ENCODE measurements around the gene NRIP3.
"Not testable (repeated sequence)": the region's sequence is repeated elsewhere in the genome, so short reads cannot be mapped to it uniquely, and the experiment has no call there.

NRIP3 gene

DNA sequence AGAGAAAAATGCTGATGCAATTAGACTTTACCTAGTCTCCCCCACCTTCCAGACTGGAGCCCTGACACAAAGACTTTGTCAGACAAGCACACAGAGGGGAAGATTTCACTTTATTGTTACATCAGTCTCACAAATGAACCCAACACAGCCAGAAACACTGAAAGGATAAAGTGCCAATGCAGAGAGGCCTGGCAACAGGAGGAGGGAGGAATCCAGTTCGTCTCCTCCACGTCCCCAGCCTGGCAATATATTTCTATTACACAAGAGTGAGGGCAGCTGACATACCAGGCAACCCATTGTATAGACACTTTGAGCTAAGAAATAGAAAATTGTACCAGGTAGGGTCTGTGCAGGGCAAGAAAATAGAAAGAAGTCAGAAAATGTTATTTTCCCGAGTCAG is 23.3 kb downstream of the NRIP3 start:
- no peak overlapping the region for H3K4me3 ChIP-seq
- H3K9me3 ChIP-seq: no peaks in the 10 kb centered on the region
- H3K36me3 ChIP-seq: no peaks in the 10 kb centered on the region
- H3K27me3 ChIP-seq: no peaks in the 10 kb centered on the region
- H3K9ac ChIP-seq: no peak overlapping the region
- H3K27ac ChIP-seq: no peak overlapping the region
- no peaks in the 10 kb centered on the region for H3K4me1 ChIP-seq
- H4K20me1 ChIP-seq: no peaks in the 10 kb centered on the region
- no peak for TF ChIP-seq Cebpa-rat (IDR thresholded peaks at IDR 0.05)
- H3K4me2 ChIP-seq: no peak overlapping the region

DNA sequence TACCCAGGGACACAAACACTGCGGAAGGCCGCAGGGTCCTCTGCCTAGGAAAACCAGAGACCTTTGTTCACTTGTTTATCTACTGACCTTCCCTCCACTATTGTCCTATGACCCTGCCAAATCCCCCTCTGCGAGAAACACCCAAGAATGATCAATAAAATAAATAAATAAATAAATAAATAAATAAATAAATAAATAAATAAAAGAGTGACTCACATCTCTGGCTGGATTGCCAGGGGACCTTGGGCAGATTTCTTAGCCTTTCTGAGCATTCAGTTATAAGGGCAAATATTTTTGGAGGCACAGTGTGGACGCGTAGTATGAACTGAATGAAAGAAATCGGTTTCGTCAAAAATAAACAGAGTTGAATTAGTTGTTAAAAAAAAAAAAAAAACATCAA is 24.4 kb downstream of the NRIP3 start:
- not testable (repeated sequence) for H3K9me3 ChIP-seq, H3K4me2 ChIP-seq, H3K36me3 ChIP-seq, H3K9ac ChIP-seq, H4K20me1 ChIP-seq, H3K4me3 ChIP-seq, H3K4me1 ChIP-seq, H3K27ac ChIP-seq, H3K27me3 ChIP-seq

DNA sequence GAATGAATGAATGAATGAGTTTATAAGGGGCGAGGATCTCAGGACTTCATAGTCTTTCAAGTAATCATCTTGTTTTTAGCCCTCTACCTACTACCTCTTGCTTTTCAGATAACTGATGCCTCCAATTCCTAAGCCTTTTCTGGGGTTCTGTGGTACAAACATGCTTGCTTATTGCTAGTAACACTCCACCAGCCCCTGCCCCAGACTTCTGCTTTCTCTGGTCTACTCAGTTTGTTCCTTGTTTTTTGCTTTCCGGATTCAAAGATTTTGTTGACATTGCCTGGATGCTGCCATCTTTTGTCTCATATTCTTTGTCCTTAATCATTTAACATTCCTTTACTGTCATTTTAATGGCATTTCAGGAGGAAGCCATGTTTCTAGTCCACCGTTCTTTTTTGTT is 30.7 kb downstream of the NRIP3 start:
- Histone ChIP-seq H3K4me2 (no peak overlapping the region), H3K4me1 (no peaks in the 10 kb centered on the region), H3K27ac (no peak overlapping the region), H4K20me1 (no peaks in the 10 kb centered on the region), H3K9ac (no peak overlapping the region), H3K4me3 (no peak overlapping the region), H3K9me3 (no peaks in the 10 kb centered on the region), H3K36me3 (no peaks in the 10 kb centered on the region), H3K27me3 (no peaks in the 10 kb centered on the region)
- TF ChIP-seq Cebpa-rat (IDR thresholded peaks at IDR 0.05): no peak

DNA sequence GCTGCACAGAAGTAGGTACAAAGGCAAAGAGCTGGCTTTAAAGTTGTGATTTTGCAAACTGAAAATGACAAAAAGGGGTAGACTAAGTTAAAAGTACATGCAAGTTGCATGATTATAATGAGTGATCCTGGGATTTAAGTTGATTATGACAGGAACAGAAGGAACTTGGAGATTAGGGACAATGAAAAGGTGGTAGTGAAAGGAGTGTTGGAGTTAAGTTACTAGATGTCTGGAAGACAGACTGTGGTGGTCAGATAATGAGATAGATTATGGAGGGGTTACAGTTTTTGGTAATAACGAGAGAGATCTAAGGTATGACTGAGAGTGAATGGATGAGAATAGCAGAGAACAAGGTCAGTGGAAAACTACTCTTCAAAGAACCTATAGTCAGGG is 31.9 kb downstream of the NRIP3 start:
- Histone ChIP-seq H3K36me3 (no peaks in the 10 kb centered on the region), H3K9ac (no peak overlapping the region), H3K9me3 (no peaks in the 10 kb centered on the region), H3K4me1 (no peaks in the 10 kb centered on the region), H4K20me1 (no peaks in the 10 kb centered on the region), H3K4me3 (no peak overlapping the region), H3K27ac (no peak overlapping the region), H3K4me2 (no peak overlapping the region), H3K27me3 (no peaks in the 10 kb centered on the region)
- no peak for TF ChIP-seq Cebpa-rat (IDR thresholded peaks at IDR 0.05)

DNA sequence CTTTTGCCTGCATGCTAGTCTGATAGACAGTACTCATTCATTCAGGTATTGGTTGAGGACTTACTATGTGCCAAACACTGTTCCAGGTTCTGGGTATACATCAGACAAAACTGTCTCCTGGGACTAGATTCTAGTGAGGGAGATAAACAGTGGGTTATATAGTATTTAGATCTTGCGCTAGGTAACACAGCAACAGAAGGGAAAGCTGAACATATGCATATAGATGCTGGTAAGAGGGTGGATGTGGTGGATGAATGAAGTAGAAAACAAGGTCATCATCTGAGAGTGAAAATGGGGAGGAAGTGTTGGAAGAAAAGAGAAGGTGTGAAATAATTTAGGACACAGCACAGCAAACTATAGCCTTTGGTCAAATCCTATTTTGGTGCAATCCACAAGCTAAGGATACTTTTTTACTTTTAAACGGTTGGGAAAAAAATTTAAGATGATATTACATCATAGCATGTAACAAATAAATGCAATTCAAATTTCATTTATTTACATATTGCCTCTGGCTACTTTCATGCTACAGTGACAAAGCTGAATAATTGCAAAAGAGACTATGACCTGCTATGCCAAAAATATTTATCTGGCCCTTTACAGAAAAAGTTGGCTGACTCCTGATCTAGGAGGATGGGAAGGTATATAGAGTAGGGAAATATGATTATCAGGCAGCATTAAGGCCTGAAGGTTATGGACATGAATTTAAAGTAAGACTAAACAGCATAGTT is 32.4 kb downstream of the NRIP3 start:
- no peak for TF ChIP-seq Cebpa-rat (IDR thresholded peaks at IDR 0.05)
- H3K27me3 ChIP-seq: no peaks in the 10 kb centered on the region
- no peaks in the 10 kb centered on the region for H3K9me3 ChIP-seq
- H3K4me1 ChIP-seq: no peaks in the 10 kb centered on the region
- H3K9ac ChIP-seq: no peak overlapping the region
- H3K36me3 ChIP-seq: no peaks in the 10 kb centered on the region
- H3K4me2 ChIP-seq: no peak overlapping the region
- no peak overlapping the region for H3K4me3 ChIP-seq
- H4K20me1 ChIP-seq: no peaks in the 10 kb centered on the region
- no peak overlapping the region for H3K27ac ChIP-seq

DNA sequence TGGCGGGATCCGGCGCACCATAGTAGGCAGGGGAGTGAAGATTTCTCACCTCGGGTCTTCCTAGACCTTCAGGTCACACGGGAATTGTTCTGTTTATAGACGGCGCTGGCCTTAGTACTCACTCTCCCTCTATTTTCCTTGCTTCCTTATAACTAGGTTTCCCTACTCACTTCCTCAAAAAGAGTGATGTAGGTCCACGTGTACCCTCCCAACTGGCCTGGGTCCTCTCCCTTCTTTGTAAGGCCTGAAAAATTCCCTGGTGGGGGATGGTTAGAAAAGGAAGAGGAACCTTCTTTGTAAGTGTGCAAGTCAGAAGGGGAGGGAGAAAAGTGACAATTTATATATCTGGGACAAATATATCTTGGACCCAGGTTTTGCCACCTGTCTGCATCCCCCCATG is 36.6 kb downstream of the NRIP3 start:
- H3K9me3 ChIP-seq: no peaks in the 10 kb centered on the region
- H3K27ac ChIP-seq: no peak overlapping the region
- no peak overlapping the region for H3K9ac ChIP-seq
- no peaks in the 10 kb centered on the region for H3K36me3 ChIP-seq
- peaks cover 24% of the 10 kb centered on the region for H3K4me1 ChIP-seq
- H3K27me3 ChIP-seq: no peaks in the 10 kb centered on the region
- H4K20me1 ChIP-seq: peaks cover 7% of the 10 kb centered on the region; the same call in 1 of the 2 replicates
- H3K4me2 ChIP-seq: no peak overlapping the region
- TF ChIP-seq Cebpa-rat (IDR thresholded peaks at IDR 0.05): no peak
- no peak overlapping the region for H3K4me3 ChIP-seq

DNA sequence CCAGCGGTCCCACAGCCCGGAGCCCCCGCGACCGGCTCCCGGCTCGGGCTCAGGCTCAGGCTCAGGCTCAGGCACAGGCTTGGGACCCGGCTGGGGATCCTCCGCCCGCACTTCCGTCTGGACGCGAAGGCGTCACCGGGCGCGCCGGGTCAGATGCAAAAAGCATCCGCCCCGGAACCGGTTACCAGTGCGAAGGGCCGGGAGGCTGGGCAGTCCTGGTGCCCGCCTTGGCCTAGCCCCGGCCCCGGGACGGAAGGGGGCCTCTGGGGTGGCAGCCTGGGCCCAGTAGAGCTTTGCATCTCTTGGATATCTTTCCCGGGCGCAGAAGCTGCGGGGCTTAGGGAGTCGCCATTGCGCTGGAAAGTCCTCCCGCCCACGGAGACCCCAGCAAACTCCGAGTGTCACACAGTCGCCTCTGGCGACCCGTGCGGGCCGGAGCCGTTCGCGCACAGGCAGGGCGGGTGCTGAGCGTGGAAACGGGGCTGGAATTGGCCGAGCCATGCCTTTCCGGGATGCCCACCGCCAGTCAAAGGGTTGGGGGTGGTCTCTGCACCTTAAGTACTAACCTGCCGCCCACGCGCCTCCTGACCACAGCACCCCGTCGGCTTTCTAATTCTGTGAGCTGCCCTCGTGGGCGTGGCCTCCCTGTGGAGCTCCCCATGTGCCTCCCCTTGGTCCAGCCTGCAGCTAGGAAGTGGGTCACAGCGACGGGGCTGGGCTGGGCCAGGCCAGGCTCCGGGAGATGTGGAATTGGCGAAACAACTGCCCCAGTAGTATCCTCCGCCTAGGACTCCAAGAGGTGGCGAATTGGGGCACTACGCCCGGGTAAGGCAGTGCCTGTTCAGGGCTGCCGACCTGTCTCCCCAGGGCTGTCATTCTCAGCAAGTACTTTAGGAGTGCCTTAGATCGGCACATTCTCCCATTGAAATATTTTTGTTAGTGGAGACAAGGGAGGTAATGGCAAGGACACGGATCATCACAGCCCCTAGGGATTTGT is 39.2 kb downstream of the NRIP3 start, which contains the start of gene TMEM9B:
TMEM9B (minus strand) TSS at position 119 of the 997 bp plus-strand sequence. CDS start 129 bp downstream, outside the sequence.
- H4K20me1 ChIP-seq: peaks cover 14% of the 10 kb centered on the region; the same call in 1 of the 2 replicates
- TF ChIP-seq Cebpa-rat (IDR thresholded peaks at IDR 0.05): no peak
- no peaks in the 10 kb centered on the region for H3K27me3 ChIP-seq
- H3K36me3 ChIP-seq: no peaks in the 10 kb centered on the region
- no peaks in the 10 kb centered on the region for H3K9me3 ChIP-seq
- peak within 1 kb of the TSS; percentile 99 for H3K4me2 ChIP-seq
- peak within 1 kb of the TSS; percentile 97 for H3K4me3 ChIP-seq
- peaks cover 24% of the 10 kb centered on the region for H3K4me1 ChIP-seq
- H3K27ac ChIP-seq: peak within 1 kb of the TSS; percentile 86
- H3K9ac ChIP-seq: peak within 1 kb of the TSS; percentile 84

DNA sequence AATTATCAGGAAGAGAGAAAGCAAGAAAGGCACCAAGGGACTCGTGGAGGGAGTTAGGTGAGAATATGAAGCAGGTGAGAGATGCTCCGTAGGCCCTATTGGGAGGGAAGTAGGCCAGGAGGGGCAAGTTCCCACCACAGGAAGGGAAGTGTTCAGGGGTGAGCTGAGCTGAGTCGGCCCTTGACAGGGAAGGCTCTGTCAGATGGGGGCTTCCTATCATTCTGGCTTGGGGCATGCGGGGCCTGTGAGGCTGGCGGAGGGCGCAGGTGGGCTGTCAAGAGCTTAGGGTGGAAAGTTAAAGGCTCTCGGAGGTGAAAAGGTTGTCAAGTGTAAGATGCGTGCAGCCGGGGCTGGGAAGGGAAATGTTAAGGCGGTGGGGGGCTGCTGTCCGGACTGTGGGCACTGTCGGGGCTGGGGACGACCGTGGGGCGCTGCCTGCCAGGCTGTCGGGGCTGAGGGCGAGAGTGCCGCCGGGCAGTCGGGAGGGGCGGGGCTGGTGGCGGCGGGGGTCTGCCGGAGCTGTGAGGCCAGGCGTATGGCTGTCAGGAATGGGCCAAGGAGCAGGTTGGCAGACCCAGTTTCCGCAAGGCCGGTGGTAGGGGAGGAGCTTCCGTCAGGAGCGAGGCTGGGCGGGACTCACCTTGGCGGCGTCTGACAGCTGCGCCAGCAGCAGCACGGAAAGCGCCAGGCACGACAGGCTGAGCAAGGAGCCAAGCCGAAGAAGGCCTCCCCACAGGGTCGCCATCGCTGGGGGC is 40.1 kb downstream of the NRIP3 start:
- peak overlapping the region; percentile 86 for H3K27ac ChIP-seq
- H3K4me2 ChIP-seq: peak overlapping the region; percentile 99
- peaks cover 22% of the 10 kb centered on the region; the same call in 1 of the 2 replicates for H4K20me1 ChIP-seq
- no peaks in the 10 kb centered on the region for H3K36me3 ChIP-seq
- H3K9me3 ChIP-seq: no peaks in the 10 kb centered on the region
- H3K4me3 ChIP-seq: peak overlapping the region; percentile 97
- H3K9ac ChIP-seq: peak overlapping the region; percentile 84
- peaks cover 24% of the 10 kb centered on the region for H3K4me1 ChIP-seq
- no peak for TF ChIP-seq Cebpa-rat (IDR thresholded peaks at IDR 0.05)
- no peaks in the 10 kb centered on the region for H3K27me3 ChIP-seq

DNA sequence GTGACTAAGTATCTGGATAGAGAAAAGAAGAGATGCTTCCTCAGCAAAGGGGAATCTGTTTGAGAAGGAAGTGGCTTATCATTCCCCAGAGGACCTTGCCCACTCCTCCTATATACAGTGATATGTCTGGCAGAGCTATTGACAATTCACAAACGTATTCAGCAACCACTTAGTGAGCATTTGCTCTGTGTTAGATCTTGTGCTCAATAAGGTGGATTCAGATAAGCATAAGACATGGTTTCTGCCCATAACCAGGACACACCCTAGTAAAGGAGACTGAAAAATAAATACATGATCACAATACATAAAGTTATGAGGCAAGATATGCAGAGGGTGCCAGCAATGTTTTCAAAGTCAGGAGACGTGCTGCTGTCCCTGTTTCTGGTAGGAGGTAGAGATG is 41.0 kb downstream of the NRIP3 start:
- peak overlapping the region; percentile 84 for H3K9ac ChIP-seq

More for the DNA sequence above, 41.0 kb downstream of the NRIP3 start:
- H3K4me2 ChIP-seq: peak overlapping the region; percentile 99
- TF ChIP-seq Cebpa-rat (IDR thresholded peaks at IDR 0.05): no peak
- H3K27ac ChIP-seq: no peak overlapping the region
- H3K4me3 ChIP-seq: peak overlapping the region; percentile 97
- H3K36me3 ChIP-seq: no peaks in the 10 kb centered on the region
- no peaks in the 10 kb centered on the region for H3K9me3 ChIP-seq
- H4K20me1 ChIP-seq: peaks cover 24% of the 10 kb centered on the region; the same call in 1 of the 2 replicates
- H3K27me3 ChIP-seq: no peaks in the 10 kb centered on the region
- peaks cover 24% of the 10 kb centered on the region for H3K4me1 ChIP-seq

Measured in BLaER1 (cell line).